ENCODE data around the gene TBC1D16.

DNA sequence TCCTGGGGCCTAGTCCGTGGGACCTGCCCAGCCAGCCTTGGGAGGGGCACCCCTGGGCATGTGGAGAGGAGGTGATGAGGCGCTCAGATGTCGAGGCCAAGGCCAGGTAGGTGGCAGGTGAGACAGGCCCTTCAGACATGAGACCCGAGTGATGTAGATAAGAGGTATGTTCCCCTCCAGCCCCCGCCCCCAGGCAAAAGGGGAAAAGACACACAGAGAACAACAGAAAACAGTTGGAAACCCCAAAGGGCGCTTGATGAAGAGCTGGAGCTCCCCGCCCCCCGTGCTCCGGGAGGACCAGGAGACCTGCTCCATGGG lies 101.1 kb downstream of the TBC1D16 start:
- TF ChIP-seq CTCF (IDR thresholded peaks at IDR 0.05) (no peak), POLR2A (IDR thresholded peaks at IDR 0.05) (no peak), POLR2AphosphoS5 (IDR thresholded peaks at IDR 0.05) (no peak)

Data from breast epithelium (tissue), 3 donors.